Peyer's patch (tissue), 4 donors: Measurements from ENCODE around the gene PLEKHM3.

Experiments used
- CTCF ChIP-seq, 6 experiments: fragments of 450-650 bp in 4 of 6; fragments of 200-600 bp in 2 of 6; sonication (generic) in 1 of 6; IDR thresholded peaks; one replicate each; pipeline ENCODE4 v1.5.1; 2017 to 2019; ENCODE audit warnings: antibody characterized with exemption in 6 of 6, mild to moderate bottlenecking in 3 of 6, moderate library complexity in 1 of 6
- POLR2A ChIP-seq, 2 donors: fragments of 450-650 bp; IDR thresholded peaks; one replicate each; pipeline ENCODE4 v1.5.1; 2017; ENCODE audit warnings: antibody characterized with exemption in 2 of 2, mild to moderate bottlenecking in 2 of 2, moderate library complexity in 2 of 2

- TF ChIP-seq CTCF (IDR thresholded peaks at IDR 0.05) (no peak), POLR2A (IDR thresholded peaks at IDR 0.05) (no peak)
These were observed 142.1 kb downstream of the PLEKHM3 start for GRCh38 chr2:207883002-207883780.
